ENCODE measurements around the gene CD93. TPM values are rescaled to one million over a fixed set of nuclear protein-coding genes. Genes with fewer than 3 reads are reported as not detected.

Gene CD93
- total RNA-seq, 4 donors from 2014 or later, result 17.3 to 22.2 (median 21.1) TPM

GRCh38 chr20:23059846-23060245 is 26.3 kb downstream of the CD93 start:
- ATAC-seq (no peak), DNase-seq (no peak)
- Histone ChIP-seq H3K4me1 (peaks cover 30 to 34% of the 10 kb centered on the region in 2 donors), H3K9me3 (no peaks in the 10 kb centered on the region), H3K27me3 (no peaks in the 10 kb centered on the region), H3K27ac (no peak overlapping the region), H3K36me3 (no peaks in the 10 kb centered on the region), H3K4me3 (no peak overlapping the region)
- TF ChIP-seq, protein P1, sequence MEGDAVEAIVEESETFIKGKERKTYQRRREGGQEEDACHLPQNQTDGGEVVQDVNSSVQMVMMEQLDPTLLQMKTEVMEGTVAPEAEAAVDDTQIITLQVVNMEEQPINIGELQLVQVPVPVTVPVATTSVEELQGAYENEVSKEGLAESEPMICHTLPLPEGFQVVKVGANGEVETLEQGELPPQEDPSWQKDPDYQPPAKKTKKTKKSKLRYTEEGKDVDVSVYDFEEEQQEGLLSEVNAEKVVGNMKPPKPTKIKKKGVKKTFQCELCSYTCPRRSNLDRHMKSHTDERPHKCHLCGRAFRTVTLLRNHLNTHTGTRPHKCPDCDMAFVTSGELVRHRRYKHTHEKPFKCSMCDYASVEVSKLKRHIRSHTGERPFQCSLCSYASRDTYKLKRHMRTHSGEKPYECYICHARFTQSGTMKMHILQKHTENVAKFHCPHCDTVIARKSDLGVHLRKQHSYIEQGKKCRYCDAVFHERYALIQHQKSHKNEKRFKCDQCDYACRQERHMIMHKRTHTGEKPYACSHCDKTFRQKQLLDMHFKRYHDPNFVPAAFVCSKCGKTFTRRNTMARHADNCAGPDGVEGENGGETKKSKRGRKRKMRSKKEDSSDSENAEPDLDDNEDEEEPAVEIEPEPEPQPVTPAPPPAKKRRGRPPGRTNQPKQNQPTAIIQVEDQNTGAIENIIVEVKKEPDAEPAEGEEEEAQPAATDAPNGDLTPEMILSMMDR (IDR thresholded peaks at IDR 0.05 in 4 of 5, conservative IDR thresholded peaks at IDR 0.05 in 1 of 5), result no peak
- TF ChIP-seq POLR2A (IDR thresholded peaks at IDR 0.05), result no peak
- intact Hi-C loops (cut with DNase I; ENCODE audit: low total_unique reads) (loop anchor here (10.0 kb wide), 1 partner anchor 365 kb away; the partner anchor contains the start of gene NAPB), in situ Hi-C loops (cut with MboI; ENCODE audit: low sequenced_read_pairs in 4 of 4) (loop anchor here in 3 of 4 donors (10.0 kb wide), 3 partner anchors 115 to 285 kb away; no protein-coding TSS in a partner anchor)

DNA sequence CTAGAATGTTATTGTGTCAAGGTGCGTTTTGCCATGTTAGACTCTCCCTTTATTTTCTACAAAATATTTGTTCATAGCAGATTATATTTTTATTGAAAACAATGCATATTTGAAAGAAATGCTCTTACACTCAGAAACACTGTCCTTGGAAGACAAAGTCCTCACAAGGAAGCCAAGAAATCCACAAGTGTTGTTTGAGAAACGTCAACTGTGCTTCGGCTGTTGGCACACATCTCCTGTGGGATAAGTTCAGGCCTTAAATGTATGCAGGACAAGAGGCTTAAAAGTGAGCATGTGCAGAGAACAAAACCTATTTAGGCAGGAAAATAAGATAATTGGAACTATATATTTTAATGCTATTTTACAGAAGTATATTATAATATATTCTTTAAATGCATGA is 27.1 kb downstream of the CD93 start:
- no peak overlapping the region for H3K27ac ChIP-seq
- no peak for DNase-seq
- no peaks in the 10 kb centered on the region for H3K9me3 ChIP-seq
- H3K4me3 ChIP-seq, result no peak overlapping the region
- H3K4me1 ChIP-seq, result peaks cover 30 to 34% of the 10 kb centered on the region in 2 donors
- intact Hi-C loops (cut with DNase I; ENCODE audit: low total_unique reads) (loop anchor here (10.0 kb wide), 1 partner anchor 366 kb away; the partner anchor contains the start of gene NAPB), in situ Hi-C loops (cut with MboI; ENCODE audit: low sequenced_read_pairs in 4 of 4) (loop anchor here in 3 of 4 donors (10.0 kb wide), 3 partner anchors 116 to 286 kb away; no protein-coding TSS in a partner anchor)
- no peaks in the 10 kb centered on the region for H3K36me3 ChIP-seq
- TF ChIP-seq, protein P1 (IDR thresholded peaks at IDR 0.05 in 4 of 5, conservative IDR thresholded peaks at IDR 0.05 in 1 of 5), result no peak
- no peak for TF ChIP-seq POLR2A (IDR thresholded peaks at IDR 0.05)
- ATAC-seq, result no peak
- no peaks in the 10 kb centered on the region for H3K27me3 ChIP-seq

DNA sequence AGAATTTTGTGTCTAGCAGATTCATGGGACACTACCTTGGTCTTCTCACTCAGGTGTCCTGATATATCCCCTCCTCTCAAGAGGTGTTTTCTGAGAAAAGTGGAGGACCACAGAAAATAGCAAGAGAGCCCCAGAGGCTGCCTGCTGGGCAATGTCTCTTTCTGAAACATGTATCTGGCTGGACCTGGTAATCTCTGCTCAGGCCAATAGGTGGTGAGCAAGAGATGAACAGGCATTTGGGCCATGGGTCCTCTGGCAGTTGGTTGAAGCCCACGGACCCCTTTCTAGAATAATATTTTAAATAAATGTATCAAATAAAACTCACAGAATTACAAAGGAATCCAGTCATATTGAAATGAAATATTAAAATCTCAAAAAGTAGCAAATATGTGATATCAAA is 27.9 kb downstream of the CD93 start:
- in situ Hi-C loops (cut with MboI; ENCODE audit: low sequenced_read_pairs in 4 of 4), result loop anchor here in 3 of 4 donors (10.0 kb wide), 3 partner anchors 117 to 287 kb away; no protein-coding TSS in a partner anchor
- DNase-seq (no peak), ATAC-seq (no peak)
- TF ChIP-seq, protein P1 (IDR thresholded peaks at IDR 0.05 in 4 of 5, conservative IDR thresholded peaks at IDR 0.05 in 1 of 5), result no peak
- TF ChIP-seq POLR2A (IDR thresholded peaks at IDR 0.05), result no peak
- H3K9me3 ChIP-seq, result no peaks in the 10 kb centered on the region
- intact Hi-C loops (cut with DNase I; ENCODE audit: low total_unique reads), result loop anchor here (10.0 kb wide), 1 partner anchor 367 kb away; the partner anchor contains the start of gene NAPB
- no peak overlapping the region for H3K27ac ChIP-seq
- H3K4me1 ChIP-seq, result peaks cover 29 to 32% of the 10 kb centered on the region in 2 donors
- no peaks in the 10 kb centered on the region for H3K27me3 ChIP-seq
- H3K4me3 ChIP-seq, result no peak overlapping the region
- no peaks in the 10 kb centered on the region for H3K36me3 ChIP-seq

DNA sequence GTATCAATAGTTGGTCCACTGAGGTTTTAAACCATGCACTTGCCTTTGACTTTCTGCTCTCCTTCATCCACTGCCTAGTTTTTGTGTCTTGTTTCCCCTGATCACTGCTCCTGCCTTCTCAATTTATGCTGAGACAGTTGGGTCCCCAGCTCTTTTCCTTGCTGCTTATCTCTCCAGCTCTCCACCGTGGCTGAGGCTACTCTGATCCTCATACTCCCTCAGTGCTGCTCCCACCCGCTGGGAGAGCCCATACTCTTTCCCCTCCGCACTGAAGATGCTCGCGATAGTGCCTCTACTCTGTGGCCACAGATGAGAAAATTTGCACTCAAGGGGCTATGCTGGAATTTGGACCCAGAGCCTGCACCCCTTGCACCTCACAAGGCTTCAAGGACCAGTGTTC is 33.2 kb downstream of the CD93 start:
- no peak for DNase-seq
- H3K4me3 ChIP-seq, result no peak overlapping the region
- no peak for ATAC-seq
- intact Hi-C loops (cut with DNase I; ENCODE audit: low total_unique reads), result loop anchor here (5.0 to 10.0 kb wide), 3 partner anchors 39 to 372 kb away; partner anchors contain the start of gene NAPB
- H3K27ac ChIP-seq, result no peak overlapping the region
- in situ Hi-C loops (cut with MboI; ENCODE audit: low sequenced_read_pairs in 4 of 4), result loop anchor here in 3 of 4 donors (10.0 kb wide), 3 partner anchors 122 to 292 kb away; no protein-coding TSS in a partner anchor
- TF ChIP-seq POLR2A (IDR thresholded peaks at IDR 0.05), result no peak
- TF ChIP-seq, protein P1 (IDR thresholded peaks at IDR 0.05 in 4 of 5, conservative IDR thresholded peaks at IDR 0.05 in 1 of 5), result no peak
- H3K27me3 ChIP-seq, result no peaks in the 10 kb centered on the region
- peaks cover 3 to 13% of the 10 kb centered on the region in 2 donors for H3K4me1 ChIP-seq
- H3K9me3 ChIP-seq, result no peaks in the 10 kb centered on the region
- no peaks in the 10 kb centered on the region for H3K36me3 ChIP-seq
